ENCODE measurements around the gene SLC18A2. TPM values are rescaled to one million over a fixed set of nuclear protein-coding genes. Genes with fewer than 3 reads are reported as not detected.

SLC18A2 gene
- total RNA-seq, 1 experiment from 2014 or later = not detected

GRCh38 chr10:117221156-117221711 is 19.7 kb upstream of the SLC18A2 start:
- Histone ChIP-seq H3K27ac (ENCODE audit: low read length) (no peak overlapping the region), H3K4me1 (ENCODE audit: control insufficient read depth, insufficient read depth, low read length) (peaks cover 8% of the 10 kb centered on the region), H3K4me3 (ENCODE audit: low read depth in 2 of 2, low read length in 2 of 2) (no peak overlapping the region), H3K27me3 (ENCODE audit: control insufficient read depth, insufficient read depth, low read length) (peaks cover 10% of the 10 kb centered on the region; the same call in 1 of the 2 replicates), H3K36me3 (ENCODE audit: control insufficient read depth, insufficient read depth, low read length) (no peaks in the 10 kb centered on the region), H3K9me3 (ENCODE audit: control insufficient read depth, insufficient read depth, low read depth, low read length) (no peaks in the 10 kb centered on the region)
- ATAC-seq (no peak), DNase-seq (ENCODE audit: low read depth, low spot score) (no peak)
- ChIA-PET POLR2A (no interaction called here), CTCF (interaction anchor here (0.6 kb wide), 1 partner anchor 98 kb away, joined by 4 read pairs; no protein-coding TSS in a partner anchor)
- TF ChIP-seq POLR2AphosphoS5 (IDR thresholded peaks at IDR 0.05; ENCODE audit: low read depth, low read length) (no peak), SIN3A (IDR thresholded peaks at IDR 0.05; ENCODE audit: borderline replicate concordance, insufficient read depth, low read depth, low read length) (no peak)
- TF ChIP-seq, protein P1, sequence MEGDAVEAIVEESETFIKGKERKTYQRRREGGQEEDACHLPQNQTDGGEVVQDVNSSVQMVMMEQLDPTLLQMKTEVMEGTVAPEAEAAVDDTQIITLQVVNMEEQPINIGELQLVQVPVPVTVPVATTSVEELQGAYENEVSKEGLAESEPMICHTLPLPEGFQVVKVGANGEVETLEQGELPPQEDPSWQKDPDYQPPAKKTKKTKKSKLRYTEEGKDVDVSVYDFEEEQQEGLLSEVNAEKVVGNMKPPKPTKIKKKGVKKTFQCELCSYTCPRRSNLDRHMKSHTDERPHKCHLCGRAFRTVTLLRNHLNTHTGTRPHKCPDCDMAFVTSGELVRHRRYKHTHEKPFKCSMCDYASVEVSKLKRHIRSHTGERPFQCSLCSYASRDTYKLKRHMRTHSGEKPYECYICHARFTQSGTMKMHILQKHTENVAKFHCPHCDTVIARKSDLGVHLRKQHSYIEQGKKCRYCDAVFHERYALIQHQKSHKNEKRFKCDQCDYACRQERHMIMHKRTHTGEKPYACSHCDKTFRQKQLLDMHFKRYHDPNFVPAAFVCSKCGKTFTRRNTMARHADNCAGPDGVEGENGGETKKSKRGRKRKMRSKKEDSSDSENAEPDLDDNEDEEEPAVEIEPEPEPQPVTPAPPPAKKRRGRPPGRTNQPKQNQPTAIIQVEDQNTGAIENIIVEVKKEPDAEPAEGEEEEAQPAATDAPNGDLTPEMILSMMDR (IDR thresholded peaks at IDR 0.05) = no peak
- in situ Hi-C loops (cut with HindIII; ENCODE audit: low pct_unique_long_range_greater_than_20kb, low sequenced_read_pairs) = no loop called here
- intact Hi-C loops (cut with micrococcal nuclease; ENCODE audit: unreplicated experiment) = no loop called here
- BruUV-seq (replicated peaks) = no TSS peak

- no peak overlapping the region for H3K27ac ChIP-seq (ENCODE audit: low read length)
- no peaks in the 10 kb centered on the region for H3K9me3 ChIP-seq (ENCODE audit: control insufficient read depth, insufficient read depth, low read depth, low read length)
- no peaks in the 10 kb centered on the region for H3K4me1 ChIP-seq (ENCODE audit: control insufficient read depth, insufficient read depth, low read length)
- H3K27me3 ChIP-seq (ENCODE audit: control insufficient read depth, insufficient read depth, low read length) = peaks cover 19% of the 10 kb centered on the region
- intact Hi-C loops (cut with micrococcal nuclease; ENCODE audit: unreplicated experiment) = no loop called here
- TF ChIP-seq, protein P1 (IDR thresholded peaks at IDR 0.05) = no peak
- no peak for TF ChIP-seq TCF7L2 (IDR thresholded peaks at IDR 0.05; ENCODE audit: low read depth, low read length)
- TF ChIP-seq, protein P2, sequence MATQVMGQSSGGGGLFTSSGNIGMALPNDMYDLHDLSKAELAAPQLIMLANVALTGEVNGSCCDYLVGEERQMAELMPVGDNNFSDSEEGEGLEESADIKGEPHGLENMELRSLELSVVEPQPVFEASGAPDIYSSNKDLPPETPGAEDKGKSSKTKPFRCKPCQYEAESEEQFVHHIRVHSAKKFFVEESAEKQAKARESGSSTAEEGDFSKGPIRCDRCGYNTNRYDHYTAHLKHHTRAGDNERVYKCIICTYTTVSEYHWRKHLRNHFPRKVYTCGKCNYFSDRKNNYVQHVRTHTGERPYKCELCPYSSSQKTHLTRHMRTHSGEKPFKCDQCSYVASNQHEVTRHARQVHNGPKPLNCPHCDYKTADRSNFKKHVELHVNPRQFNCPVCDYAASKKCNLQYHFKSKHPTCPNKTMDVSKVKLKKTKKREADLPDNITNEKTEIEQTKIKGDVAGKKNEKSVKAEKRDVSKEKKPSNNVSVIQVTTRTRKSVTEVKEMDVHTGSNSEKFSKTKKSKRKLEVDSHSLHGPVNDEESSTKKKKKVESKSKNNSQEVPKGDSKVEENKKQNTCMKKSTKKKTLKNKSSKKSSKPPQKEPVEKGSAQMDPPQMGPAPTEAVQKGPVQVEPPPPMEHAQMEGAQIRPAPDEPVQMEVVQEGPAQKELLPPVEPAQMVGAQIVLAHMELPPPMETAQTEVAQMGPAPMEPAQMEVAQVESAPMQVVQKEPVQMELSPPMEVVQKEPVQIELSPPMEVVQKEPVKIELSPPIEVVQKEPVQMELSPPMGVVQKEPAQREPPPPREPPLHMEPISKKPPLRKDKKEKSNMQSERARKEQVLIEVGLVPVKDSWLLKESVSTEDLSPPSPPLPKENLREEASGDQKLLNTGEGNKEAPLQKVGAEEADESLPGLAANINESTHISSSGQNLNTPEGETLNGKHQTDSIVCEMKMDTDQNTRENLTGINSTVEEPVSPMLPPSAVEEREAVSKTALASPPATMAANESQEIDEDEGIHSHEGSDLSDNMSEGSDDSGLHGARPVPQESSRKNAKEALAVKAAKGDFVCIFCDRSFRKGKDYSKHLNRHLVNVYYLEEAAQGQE (IDR thresholded peaks at IDR 0.05; ENCODE audit: insufficient read depth in 1 of 2, low read depth in 2 of 2, low read length in 1 of 2) = no peak
- TF ChIP-seq POLR2AphosphoS5 (IDR thresholded peaks at IDR 0.05; ENCODE audit: low read depth, low read length) = no peak
- no peak for TF ChIP-seq SIN3A (IDR thresholded peaks at IDR 0.05; ENCODE audit: borderline replicate concordance, insufficient read depth, low read depth, low read length)
- no peak for ATAC-seq
- ChIA-PET POLR2A (no interaction called here), CTCF (no interaction called here)
- no peak for DNase-seq (ENCODE audit: low read depth, low spot score)
- no TSS peak for BruUV-seq (replicated peaks)
- in situ Hi-C loops (cut with HindIII; ENCODE audit: low pct_unique_long_range_greater_than_20kb, low sequenced_read_pairs) = no loop called here
- H3K36me3 ChIP-seq (ENCODE audit: control insufficient read depth, insufficient read depth, low read length) = no peaks in the 10 kb centered on the region
- no peak overlapping the region for H3K4me3 ChIP-seq (ENCODE audit: low read depth in 2 of 2, low read length in 2 of 2)
Measured at GRCh38 chr10:117222552-117222951, 18.4 kb upstream of the SLC18A2 start.
